Keratinocyte (primary cell): ENCODE measurements around the gene EMB.

Experiments
- EZH2 ChIP-seq: IDR thresholded peaks from one replicate; pipeline ENCODE4 v1.6.1; 2012; ENCODE audit warnings: inconsistent platforms, mild to moderate bottlenecking, low read length, moderate library complexity
- TF ChIP-seq, protein P1 (sequence below), 3 experiments: IDR thresholded peaks in 1 of 3; conservative IDR thresholded peaks in 1 of 3; optimal IDR thresholded peaks in 1 of 3; 2 replicates in 2 of 3; 3 replicates in 1 of 3; pipeline versions ENCODE3 to v1.5.1; 2011; ENCODE audit warnings: low read length in 3 of 3, mild to moderate bottlenecking in 3 of 3, moderate library complexity in 2 of 3, control low read depth in 1 of 3, inconsistent platforms in 1 of 3; ENCODE audit not compliant: insufficient read depth in 2 of 3; ENCODE audit errors: extremely low read depth in 1 of 3

DNA sequence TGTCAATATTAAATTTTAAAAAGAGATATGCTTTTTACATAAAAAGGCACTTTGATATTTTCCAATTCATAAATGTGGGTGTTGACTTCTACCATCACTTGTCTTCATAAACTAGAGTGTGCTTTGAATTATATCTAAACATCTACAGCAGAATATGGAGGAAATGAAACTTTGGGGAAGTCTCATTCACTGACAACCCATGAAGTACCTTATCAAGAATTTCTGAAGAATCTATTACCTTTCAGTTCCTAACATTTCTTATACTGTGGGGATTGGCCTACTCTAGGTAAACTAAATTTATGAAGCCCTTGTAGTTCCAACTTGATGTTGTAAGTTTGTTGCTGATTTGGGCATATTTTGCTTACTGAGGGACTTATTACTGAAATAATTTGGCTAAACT lies 81.9 kb downstream of the EMB start:
- TF ChIP-seq, protein P1, sequence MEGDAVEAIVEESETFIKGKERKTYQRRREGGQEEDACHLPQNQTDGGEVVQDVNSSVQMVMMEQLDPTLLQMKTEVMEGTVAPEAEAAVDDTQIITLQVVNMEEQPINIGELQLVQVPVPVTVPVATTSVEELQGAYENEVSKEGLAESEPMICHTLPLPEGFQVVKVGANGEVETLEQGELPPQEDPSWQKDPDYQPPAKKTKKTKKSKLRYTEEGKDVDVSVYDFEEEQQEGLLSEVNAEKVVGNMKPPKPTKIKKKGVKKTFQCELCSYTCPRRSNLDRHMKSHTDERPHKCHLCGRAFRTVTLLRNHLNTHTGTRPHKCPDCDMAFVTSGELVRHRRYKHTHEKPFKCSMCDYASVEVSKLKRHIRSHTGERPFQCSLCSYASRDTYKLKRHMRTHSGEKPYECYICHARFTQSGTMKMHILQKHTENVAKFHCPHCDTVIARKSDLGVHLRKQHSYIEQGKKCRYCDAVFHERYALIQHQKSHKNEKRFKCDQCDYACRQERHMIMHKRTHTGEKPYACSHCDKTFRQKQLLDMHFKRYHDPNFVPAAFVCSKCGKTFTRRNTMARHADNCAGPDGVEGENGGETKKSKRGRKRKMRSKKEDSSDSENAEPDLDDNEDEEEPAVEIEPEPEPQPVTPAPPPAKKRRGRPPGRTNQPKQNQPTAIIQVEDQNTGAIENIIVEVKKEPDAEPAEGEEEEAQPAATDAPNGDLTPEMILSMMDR (optimal IDR thresholded peaks at IDR 0.05 in 1 of 3, IDR thresholded peaks at IDR 0.05 in 1 of 3, conservative IDR thresholded peaks at IDR 0.05 in 1 of 3; ENCODE audit: extremely low read depth in 1 of 3, insufficient read depth in 2 of 3, low read length in 3 of 3), result no peak
- no peak for TF ChIP-seq EZH2
